Liver (tissue), 9 donors: Measurements from ENCODE around the gene SLMAP. TPM values are rescaled to one million over a fixed set of nuclear protein-coding genes. Genes with fewer than 3 reads are reported as not detected.

Experiments
- DNase-seq: peaks from one replicate; pipeline ENCODE4 v3.0.0-alpha.2; 2017; ENCODE audit warnings: low spot score
- H3K27ac ChIP-seq, 2 donors: one replicate each; pipeline ENCODE4 v1.7.0; 2013; ENCODE audit warnings: inconsistent platforms in 2 of 2, low read length in 2 of 2, control low read depth in 1 of 2, low read depth in 1 of 2, mild to moderate bottlenecking in 1 of 2
- H3K27me3 ChIP-seq, 4 donors: one replicate each; pipeline versions ENCODE4 v1.6.1 to v1.7.0; 2013; ENCODE audit warnings: low read length in 3 of 4, inconsistent platforms in 1 of 4, mild to moderate bottlenecking in 1 of 4, moderate library complexity in 1 of 4; ENCODE audit not compliant: control insufficient read depth in 4 of 4, insufficient read depth in 4 of 4
- H3K36me3 ChIP-seq, 4 donors: one replicate each; pipeline versions ENCODE4 v1.6.1 to v1.7.0; 2013; ENCODE audit warnings: low read length in 3 of 4, mild to moderate bottlenecking in 3 of 4, low read depth in 1 of 4, moderate library complexity in 1 of 4; ENCODE audit not compliant: control insufficient read depth in 4 of 4, insufficient read depth in 3 of 4
- H3K4me1 ChIP-seq, 4 donors: one replicate each; pipeline versions ENCODE4 v1.6.1 to v1.7.0; 2013; ENCODE audit warnings: low read length in 3 of 4, mild to moderate bottlenecking in 3 of 4, moderate library complexity in 1 of 4; ENCODE audit not compliant: control insufficient read depth in 4 of 4, insufficient read depth in 4 of 4
- H3K4me3 ChIP-seq, 3 donors: one replicate each; pipeline versions ENCODE4 v1.6.1 to v1.7.0; 2013; ENCODE audit warnings: low read length in 3 of 3, control low read depth in 1 of 3, low read depth in 1 of 3, mild to moderate bottlenecking in 1 of 3
- H3K9ac ChIP-seq, 2 donors: one replicate each; pipeline ENCODE4 v1.7.0; 2013; ENCODE audit warnings: low read length in 2 of 2, mild to moderate bottlenecking in 2 of 2, moderate library complexity in 2 of 2, control low read depth in 1 of 2, low read depth in 1 of 2
- H3K9me3 ChIP-seq, 4 donors: one replicate each; pipeline versions ENCODE4 v1.6.1 to v1.7.0; 2013; ENCODE audit warnings: low read length in 3 of 4; ENCODE audit not compliant: control insufficient read depth in 4 of 4
- ATF3 ChIP-seq: IDR thresholded peaks from 2 replicates; pipeline ENCODE4 v1.6.1; 2016; ENCODE audit warnings: antibody characterized with exemption
- CTCF ChIP-seq: fragments of 150-350 bp; IDR thresholded peaks from 2 replicates; pipeline ENCODE4 v1.5.1; 2017; ENCODE audit warnings: improper control_type of control experiment, low read depth, low read length; ENCODE audit not compliant: missing input control
- EGR1 ChIP-seq, 2 donors: IDR thresholded peaks; 2 replicates each; pipeline ENCODE4 v1.6.1; 2016 to 2018; ENCODE audit warnings: antibody characterized with exemption in 2 of 2, low read depth in 2 of 2
- FOXA1 ChIP-seq: IDR thresholded peaks from 2 replicates; pipeline ENCODE4 v1.6.1; 2016; ENCODE audit warnings: antibody characterized with exemption
- FOXA2 ChIP-seq: IDR thresholded peaks from 2 replicates; pipeline ENCODE4 v1.6.1; 2016; ENCODE audit warnings: antibody characterized with exemption
- HNF4A ChIP-seq, 2 donors: conservative IDR thresholded peaks; 2 replicates each; pipeline ENCODE4 v1.6.1; 2016; ENCODE audit warnings: antibody characterized with exemption in 2 of 2, mild to moderate bottlenecking in 2 of 2
- MAX ChIP-seq: IDR thresholded peaks from 2 replicates; pipeline ENCODE4 v1.6.1; 2016; ENCODE audit warnings: antibody characterized with exemption
- REST ChIP-seq: IDR thresholded peaks from 2 replicates; pipeline ENCODE4 v1.6.1; 2016; ENCODE audit warnings: antibody characterized with exemption, mild to moderate bottlenecking
- RXRA ChIP-seq, 2 donors: IDR thresholded peaks; 2 replicates each; pipeline ENCODE4 v1.6.1; 2017 to 2018; ENCODE audit warnings: antibody characterized with exemption in 2 of 2, mild to moderate bottlenecking in 1 of 2
- SP1 ChIP-seq: IDR thresholded peaks from 2 replicates; pipeline ENCODE4 v1.6.1; 2018; ENCODE audit warnings: antibody characterized with exemption, mild to moderate bottlenecking
- TAF1 ChIP-seq: conservative IDR thresholded peaks from 2 replicates; pipeline ENCODE4 v1.6.1; 2016; ENCODE audit warnings: antibody characterized with exemption, mild to moderate bottlenecking
- YY1 ChIP-seq: IDR thresholded peaks from 2 replicates; pipeline ENCODE4 v1.6.1; 2016; ENCODE audit warnings: antibody characterized with exemption, mild to moderate bottlenecking
- ZBTB33 ChIP-seq: IDR thresholded peaks from 2 replicates; pipeline ENCODE4 v1.6.1; 2016; ENCODE audit warnings: antibody characterized with exemption
- WGBS: extraction: QIAGEN DNeasy Blood & Tissue Kit; methylation state at CpG from one replicate; pipeline ENCODE4 v1.1.7; 2013; 5-methylcytosine and 5-hydroxymethylcytosine counted together
- polyA plus RNA-seq, 2 donors: library from polyadenylated mRNA; stranded (reverse) in 1 of 2; unstranded in 1 of 2; fragments of 200-250 nt in 1 of 2; fragments of >200 nt in 1 of 2; fragmentation: Nextera tagmentation in 1 of 2; extraction: Ambion mirVana in 1 of 2; gene quantifications; one replicate each; pipeline versions ENCODE4 v1.2.1 to v1.2.3, GENCODE V29; 2013 to 2015
- total RNA-seq, 2 donors: library from RNA; depleted of rRNA; stranded (reverse); fragments of >200 nt; gene quantifications; one replicate each; pipeline ENCODE4 v1.2.3, GENCODE V29; 2014
- donor health status: healthy.
- donor health status: healthy.
- donor health status: healthy.
- donor health status: healthy.
- donor health status: healthy.

Gene SLMAP
- total and polyA plus RNA-seq, 4 donors = 10.2 to 37.8 (median 19.4) TPM

- DNase-seq = no peak
- no peak overlapping the region for H3K27ac ChIP-seq
- WGBS = 94% methylated on average over 5 of the region's 5 CpGs
Observed at GRCh38 chr3:57968501-57968900, 212.4 kb downstream of the SLMAP start.

More at GRCh38 chr3:57968501-57968900, 212.4 kb downstream of the SLMAP start:
- Histone ChIP-seq H3K9me3 (no peaks in the 10 kb centered on the region), H3K27me3 (no peaks in the 10 kb centered on the region), H3K9ac (no peak overlapping the region), H3K4me1 (no peaks in the 10 kb centered on the region), H3K4me3 (no peak overlapping the region), H3K36me3 (no peaks in the 10 kb centered on the region)
- TF ChIP-seq HNF4A (conservative IDR thresholded peaks at IDR 0.05) (no peak), SP1 (no peak), MAX (no peak), FOXA1 (no peak), RXRA (IDR thresholded peaks at IDR 0.05) (no peak), ATF3 (no peak), REST (no peak), TAF1 (no peak), EGR1 (IDR thresholded peaks at IDR 0.05; ENCODE audit: low read depth in 2 of 2) (no peak), ZBTB33 (no peak), YY1 (no peak), CTCF (no peak), FOXA2 (no peak)
